GM19372 (cell line): ENCODE data around the gene CACTIN.
"Not testable (repeated sequence)": the region's sequence is repeated elsewhere in the genome, so short reads cannot be mapped to it uniquely, and the experiment has no call there.

ENCODE experiments used
- ATAC-seq: cut with Tn5 transposase; IDR thresholded peaks from one replicate; pipeline ENCODE4 v1.9.1; 2021; ENCODE audit warnings: mild to moderate bottlenecking, low read depth, moderate library complexity; ENCODE audit not compliant: unreplicated experiment

Gene CACTIN

GRCh38 chr19:3601021-3601420, 25.6 kb downstream of the CACTIN start:
- no peak for ATAC-seq

GRCh38 chr19:3599776-3600187, 26.8 kb downstream of the CACTIN start:
- ATAC-seq, result no peak

GRCh38 chr19:3595521-3596061, 31.0 kb downstream of the CACTIN start:
- ATAC-seq, result no peak

- ATAC-seq, result no peak
Observed at GRCh38 chr19:3593156-3593555, 33.4 kb downstream of the CACTIN start.

GRCh38 chr19:3591876-3592613, 34.5 kb downstream of the CACTIN start:
- ATAC-seq, result no peak

- no peak for ATAC-seq
Observed at GRCh38 chr19:3590991-3591659, 35.5 kb downstream of the CACTIN start.

- no peak for ATAC-seq
Observed at GRCh38 chr19:3589949-3590348, 36.6 kb downstream of the CACTIN start.

GRCh38 chr19:3589439-3589838, 37.2 kb downstream of the CACTIN start:
- ATAC-seq, result no peak

GRCh38 chr19:3586707-3587346, 39.8 kb downstream of the CACTIN start:
- ATAC-seq, result no peak

- no peak for ATAC-seq
Observed at GRCh38 chr19:3586127-3586626, 40.4 kb downstream of the CACTIN start.

- no peak for ATAC-seq
Observed at GRCh38 chr19:3585301-3586126, 41.1 kb downstream of the CACTIN start, which contains the start of gene GIPC3. Gene GIPC3, plus strand, starts transcription at chr19:3585478. Its CDS starts 120 bp downstream, at chr19:3585598.

GRCh38 chr19:3584036-3584802, 42.4 kb downstream of the CACTIN start:
- not testable (repeated sequence) for ATAC-seq

- not testable (repeated sequence) for ATAC-seq
Observed at GRCh38 chr19:3581792-3582191, 44.8 kb downstream of the CACTIN start.

- ATAC-seq, result no peak
Observed at GRCh38 chr19:3580156-3580934, 46.2 kb downstream of the CACTIN start.

GRCh38 chr19:3578390-3578789, 48.2 kb downstream of the CACTIN start:
- ATAC-seq, result no peak

- no peak for ATAC-seq
Observed at GRCh38 chr19:3577723-3578344, 48.8 kb downstream of the CACTIN start.

GRCh38 chr19:3576696-3577443, 49.7 kb downstream of the CACTIN start:
- ATAC-seq, result no peak
